Panc1 (cell line): ENCODE measurements around the gene ZER1. TPM values are rescaled to one million over a fixed set of nuclear protein-coding genes. Genes with fewer than 3 reads are reported as not detected.

Source experiments
- ATAC-seq: fragments of 200-7000 bp; cut with Tn5 transposase; 2 replicates; pipeline ENCODE4 v1.9.1; 2020; ENCODE audit warnings: mild to moderate bottlenecking, moderate library complexity
- BruUV-seq: library from RNA; stranded (reverse); fragments of 400-500 nt; replicated peaks from 2 replicates; lab custom pipeline; 2021; lab: Mats Ljungman, UMichigan
- CTCF ChIA-PET: fragments of 300-600 bp; sonication (Branson Sonifier 250); formaldehyde crosslinking; loops from one replicate; lab custom pipeline; 2022; ENCODE audit warnings: antibody characterized with exemption; lab: Charles Lee
- POLR2A ChIA-PET: fragments of 300-600 bp; sonication (Branson Sonifier 250); formaldehyde crosslinking; loops from one replicate; lab custom pipeline; 2022; ENCODE audit warnings: antibody characterized with exemption; lab: Charles Lee
- DNase-seq: peaks from one replicate; pipeline ENCODE4 v3.0.0-alpha.2; 2010; ENCODE audit warnings: low read depth, low spot score
- H3K27ac ChIP-seq: 2 replicates; pipeline ENCODE4 v1.5.1; 2011; ENCODE audit warnings: mild to moderate bottlenecking, low read length, inconsistent platforms
- H3K27me3 ChIP-seq: fragments of 200-500 bp; sonication (Bioruptor generic); 2 replicates; pipeline ENCODE4 v1.6.0; 2014; ENCODE audit warnings: low read length, inconsistent platforms; ENCODE audit not compliant: control insufficient read depth, insufficient read depth
- H3K36me3 ChIP-seq: fragments of 200-500 bp; sonication (Bioruptor generic); 2 replicates; pipeline ENCODE4 v1.5.1; 2014; ENCODE audit warnings: inconsistent platforms, mild to moderate bottlenecking, low read length, moderate library complexity; ENCODE audit not compliant: control insufficient read depth, insufficient read depth
- H3K4me1 ChIP-seq: 2 replicates; pipeline ENCODE4 v1.5.1; 2011; ENCODE audit warnings: inconsistent platforms, mild to moderate bottlenecking, low read length, moderate library complexity; ENCODE audit not compliant: control insufficient read depth, insufficient read depth
- H3K4me3 ChIP-seq, 2 experiments: 2 replicates each; pipeline ENCODE4 v1.5.1; 2011 to 2012; ENCODE audit warnings: low read depth in 2 of 2, low read length in 2 of 2, mild to moderate bottlenecking in 2 of 2, inconsistent platforms in 1 of 2, moderate library complexity in 1 of 2
- H3K9me3 ChIP-seq: fragments of 200-500 bp; sonication (Bioruptor generic); 2 replicates; pipeline ENCODE4 v1.5.1; 2014; ENCODE audit warnings: low read depth, mild to moderate bottlenecking, inconsistent platforms, low read length, moderate library complexity; ENCODE audit not compliant: control insufficient read depth, insufficient read depth
- CTCF ChIP-seq: fragments of 450-650 bp; IDR thresholded peaks from 2 replicates; pipeline ENCODE4 v1.5.1; 2017; ENCODE audit warnings: mild to moderate bottlenecking
- POLR2AphosphoS5 ChIP-seq: IDR thresholded peaks from 2 replicates; pipeline ENCODE4 v1.6.1; 2012; ENCODE audit warnings: mild to moderate bottlenecking, low read depth, low read length, moderate library complexity
- REST ChIP-seq, 2 experiments: IDR thresholded peaks; 2 replicates each; pipeline ENCODE4 v1.6.1; 2011 to 2012; ENCODE audit warnings: low read depth in 2 of 2, control low read depth in 1 of 2, low read length in 1 of 2, mild to moderate bottlenecking in 1 of 2, moderate library complexity in 1 of 2; ENCODE audit not compliant: insufficient read depth in 1 of 2
- SIN3A ChIP-seq: IDR thresholded peaks from 2 replicates; pipeline ENCODE4 v1.6.1; 2012; ENCODE audit warnings: low read depth, mild to moderate bottlenecking, low read length, moderate library complexity, borderline replicate concordance; ENCODE audit not compliant: insufficient read depth
- TCF7L2 ChIP-seq: IDR thresholded peaks from 2 replicates; pipeline ENCODE4 v1.6.1; 2011; ENCODE audit warnings: mild to moderate bottlenecking, low read depth, low read length, inconsistent platforms
- in situ Hi-C: cut with HindIII; loops from 2 replicates; pipeline ENCODE4 v1.10.0; 2016; ENCODE audit warnings: low sequenced_read_pairs, low pct_unique_long_range_greater_than_20kb
- intact Hi-C: fragments of 100-400 bp; cut with micrococcal nuclease; formaldehyde crosslinking; loops from one replicate; pipeline ENCODE4 v1.10.0; 2022; ENCODE audit not compliant: unreplicated experiment
- total RNA-seq: library from RNA; stranded (reverse); gene quantifications from one replicate; pipeline ENCODE4 v1.2.1, GENCODE V29; 2021; ENCODE audit not compliant: unreplicated experiment

ZER1 gene
- total RNA-seq, 1 experiment from 2014 or later, result 16.2 TPM

GRCh38 chr9:128719919-128720605, 51.7 kb downstream of the ZER1 start:
- in situ Hi-C loops (no loop called here), intact Hi-C loops (no loop called here)
- ChIA-PET POLR2A (interaction anchor here (0.5 kb wide), 1 partner anchor 210 kb away, joined by 3 read pairs; no protein-coding TSS in a partner anchor), CTCF (no interaction called here)
- no peaks in the 10 kb centered on the region for H3K9me3 ChIP-seq
- H3K27me3 ChIP-seq, result no peaks in the 10 kb centered on the region
- BruUV-seq, result no TSS peak
- H3K27ac ChIP-seq, result no peak overlapping the region
- H3K36me3 ChIP-seq, result peaks cover 3% of the 10 kb centered on the region; the same call in 1 of the 2 replicates
- DNase-seq (no peak), ATAC-seq (no peak)
- TF ChIP-seq REST (IDR thresholded peaks at IDR 0.05; ENCODE audit: insufficient read depth in 1 of 2, low read depth in 2 of 2, low read length in 1 of 2), result no peak
- TF ChIP-seq POLR2AphosphoS5, result no peak
- no peak for TF ChIP-seq SIN3A
- TF ChIP-seq CTCF, result no peak
- no peak for TF ChIP-seq TCF7L2
- peaks cover 6% of the 10 kb centered on the region for H3K4me1 ChIP-seq
- no peak overlapping the region for H3K4me3 ChIP-seq

GRCh38 chr9:128718475-128718874, 53.3 kb downstream of the ZER1 start:
- Histone ChIP-seq H3K27ac (no peak overlapping the region), H3K4me3 (no peak overlapping the region), H3K27me3 (no peaks in the 10 kb centered on the region), H3K9me3 (no peaks in the 10 kb centered on the region), H3K4me1 (peaks cover 3% of the 10 kb centered on the region), H3K36me3 (peaks cover under 1% of the 10 kb centered on the region; the same call in 1 of the 2 replicates)
- ATAC-seq, result no peak
- DNase-seq, result no peak
- TF ChIP-seq REST (IDR thresholded peaks at IDR 0.05; ENCODE audit: insufficient read depth in 1 of 2, low read depth in 2 of 2, low read length in 1 of 2), result no peak
- TF ChIP-seq SIN3A, result no peak
- no peak for TF ChIP-seq TCF7L2
- no peak for TF ChIP-seq CTCF
- no peak for TF ChIP-seq POLR2AphosphoS5
- in situ Hi-C loops, result no loop called here
- BruUV-seq, result no TSS peak
- ChIA-PET POLR2A (interaction anchor here (0.7 kb wide), 1 partner anchor 100 kb away, joined by 10 read pairs; the partner anchor contains the start of gene ENDOG), CTCF (interaction anchor here (0.6 kb wide), 1 partner anchor 13 kb away, joined by 11 read pairs; no protein-coding TSS in a partner anchor)
- intact Hi-C loops, result no loop called here
